Stimulated activated naive CD8-positive, alpha-beta T cell treated with anti-CD3 and anti-CD28 coated beads, Interleukin-15, amount 100 ng/mL, for 72 hours (primary cell): ENCODE results near the gene TEX28.
A peak's percentile ranks its signal among the peaks of the same experiment; 100 is the strongest.
"Not testable (repeated sequence)": the region's sequence is repeated elsewhere in the genome, so short reads cannot be mapped to it uniquely, and the experiment has no call there.

Experiments used
- ATAC-seq: fragments of 150-1000 bp; cut with Tn5 transposase; 2 replicates; pipeline ENCODE4 v1.10.0; 2021; ENCODE audit warnings: mild to moderate bottlenecking, moderate library complexity
- DNase-seq, 2 donors: peaks; one replicate each; pipeline ENCODE4 v3.0.0; 2021 to 2022
- H3K27ac Mint-ChIP-seq, 2 donors: one replicate each; pipeline ENCODE4 v1.8.0; 2022; ENCODE audit warnings: mild to moderate bottlenecking in 2 of 2, mixed read lengths in 2 of 2, moderate library complexity in 2 of 2
- H3K27me3 Mint-ChIP-seq: one replicate; pipeline ENCODE4 v1.8.0; 2022; ENCODE audit warnings: mixed read lengths
- H3K4me1 Mint-ChIP-seq: one replicate; pipeline ENCODE4 v1.8.0; 2022; ENCODE audit warnings: mild to moderate bottlenecking, mixed read lengths
- H3K4me3 Mint-ChIP-seq, 2 donors: one replicate each; pipeline ENCODE4 v1.8.0; 2022; ENCODE audit warnings: mild to moderate bottlenecking in 2 of 2, mixed read lengths in 2 of 2, moderate library complexity in 1 of 2
- H3K9me3 Mint-ChIP-seq, 2 donors: one replicate each; pipeline ENCODE4 v1.8.0; 2022; ENCODE audit warnings: mixed read lengths in 2 of 2

The TEX28 gene

GRCh38 chrX:154294791-154295574 is at the start of gene TEX28:
Gene TEX28, minus strand, starts transcription at chrX:154295124. Its CDS starts 3,007 bp downstream, at chrX:154292117.
- Mint-ChIP-seq H3K4me3 (no peak within 1 kb of the TSS), H3K27ac (peak within 1 kb of the TSS in 1 of 2 donors; percentile 74), H3K27me3 (no peaks in the 10 kb centered on the region), H3K4me1 (peaks cover 5% of the 10 kb centered on the region), H3K9me3 (no peaks in the 10 kb centered on the region)
- no peak for DNase-seq
- ATAC-seq: no peak

- not testable (repeated sequence) for H3K27ac Mint-ChIP-seq, H3K27me3 Mint-ChIP-seq, H3K4me3 Mint-ChIP-seq, DNase-seq, H3K9me3 Mint-ChIP-seq
- peaks cover 17% of the 10 kb centered on the region for H3K4me1 Mint-ChIP-seq
- ATAC-seq: peak; percentile 55
These were observed 48.7 kb upstream of the TEX28 start for GRCh38 chrX:154343620-154344019.

GRCh38 chrX:154343063-154343462 is 48.1 kb upstream of the TEX28 start:
- not testable (repeated sequence) for H3K27me3 Mint-ChIP-seq, H3K27ac Mint-ChIP-seq, H3K4me3 Mint-ChIP-seq, H3K9me3 Mint-ChIP-seq, DNase-seq
- H3K4me1 Mint-ChIP-seq: peaks cover 13% of the 10 kb centered on the region
- peak; percentile 43 for ATAC-seq

- not testable (repeated sequence) for H3K4me1 Mint-ChIP-seq, H3K4me3 Mint-ChIP-seq, H3K27ac Mint-ChIP-seq, DNase-seq, H3K9me3 Mint-ChIP-seq, H3K27me3 Mint-ChIP-seq
- ATAC-seq: peak; percentile 76
These were observed 46.7 kb upstream of the TEX28 start for GRCh38 chrX:154341399-154342298.

GRCh38 chrX:154334496-154334895 is 39.6 kb upstream of the TEX28 start:
- no peaks in the 10 kb centered on the region for H3K9me3 Mint-ChIP-seq
- ATAC-seq (peak; percentile 77), DNase-seq (peak in 1 of 2 donors; percentile 38)
- H3K4me1 Mint-ChIP-seq: peaks cover 36% of the 10 kb centered on the region
- H3K4me3 Mint-ChIP-seq: peak overlapping the region; percentile 61 to 67
- no peaks in the 10 kb centered on the region for H3K27me3 Mint-ChIP-seq
- peak overlapping the region in 1 of 2 donors; percentile 42 for H3K27ac Mint-ChIP-seq

GRCh38 chrX:154333837-154334271 is 38.9 kb upstream of the TEX28 start:
- Mint-ChIP-seq H3K4me1 (peaks cover 37% of the 10 kb centered on the region), H3K27ac (peak overlapping the region; percentile 69 to 83), H3K4me3 (peak overlapping the region; percentile 67 to 70), H3K9me3 (no peaks in the 10 kb centered on the region), H3K27me3 (no peaks in the 10 kb centered on the region)
- DNase-seq: no peak
- ATAC-seq: no peak

- DNase-seq (no peak), ATAC-seq (no peak)
- no peak overlapping the region for H3K27ac Mint-ChIP-seq
- no peak overlapping the region for H3K4me3 Mint-ChIP-seq
- H3K4me1 Mint-ChIP-seq: peaks cover 44% of the 10 kb centered on the region
- no peaks in the 10 kb centered on the region for H3K27me3 Mint-ChIP-seq
- H3K9me3 Mint-ChIP-seq: no peaks in the 10 kb centered on the region
These were observed 38.2 kb upstream of the TEX28 start for GRCh38 chrX:154333116-154333515.

- no peaks in the 10 kb centered on the region for H3K27me3 Mint-ChIP-seq
- no peak overlapping the region for H3K27ac Mint-ChIP-seq
- ATAC-seq: peak; percentile 42
- DNase-seq: no peak
- H3K4me3 Mint-ChIP-seq: no peak overlapping the region
- peaks cover 50% of the 10 kb centered on the region for H3K4me1 Mint-ChIP-seq
- no peaks in the 10 kb centered on the region for H3K9me3 Mint-ChIP-seq
These were observed 37.6 kb upstream of the TEX28 start for GRCh38 chrX:154332561-154332960.

GRCh38 chrX:154329294-154329693 is 34.4 kb upstream of the TEX28 start:
- Mint-ChIP-seq H3K27me3 (no peaks in the 10 kb centered on the region), H3K27ac (no peak overlapping the region), H3K4me3 (no peak overlapping the region), H3K4me1 (peaks cover 51% of the 10 kb centered on the region), H3K9me3 (no peaks in the 10 kb centered on the region)
- no peak for DNase-seq
- ATAC-seq: no peak

GRCh38 chrX:154328646-154329045 is 33.7 kb upstream of the TEX28 start:
- H3K4me3 Mint-ChIP-seq: no peak overlapping the region
- H3K4me1 Mint-ChIP-seq: peaks cover 45% of the 10 kb centered on the region
- H3K27ac Mint-ChIP-seq: no peak overlapping the region
- no peak for ATAC-seq
- DNase-seq: no peak
- no peaks in the 10 kb centered on the region for H3K27me3 Mint-ChIP-seq
- no peaks in the 10 kb centered on the region for H3K9me3 Mint-ChIP-seq

- Mint-ChIP-seq H3K4me1 (peaks cover 37% of the 10 kb centered on the region), H3K4me3 (peak overlapping the region; percentile 53 to 54), H3K9me3 (no peaks in the 10 kb centered on the region), H3K27ac (no peak overlapping the region), H3K27me3 (no peaks in the 10 kb centered on the region)
- DNase-seq: no peak
- peak; percentile 86 for ATAC-seq
These were observed 32.3 kb upstream of the TEX28 start for GRCh38 chrX:154327038-154327820.

GRCh38 chrX:154325541-154325940 is 30.6 kb upstream of the TEX28 start:
- no peak overlapping the region for H3K27ac Mint-ChIP-seq
- no peaks in the 10 kb centered on the region for H3K27me3 Mint-ChIP-seq
- DNase-seq: no peak
- no peak overlapping the region for H3K4me3 Mint-ChIP-seq
- peaks cover 45% of the 10 kb centered on the region for H3K4me1 Mint-ChIP-seq
- no peak for ATAC-seq
- H3K9me3 Mint-ChIP-seq: no peaks in the 10 kb centered on the region

- H3K4me1 Mint-ChIP-seq: peaks cover 55% of the 10 kb centered on the region
- no peak overlapping the region for H3K27ac Mint-ChIP-seq
- H3K4me3 Mint-ChIP-seq: no peak overlapping the region
- ATAC-seq: no peak
- H3K27me3 Mint-ChIP-seq: no peaks in the 10 kb centered on the region
- H3K9me3 Mint-ChIP-seq: no peaks in the 10 kb centered on the region
- no peak for DNase-seq
These were observed 28.6 kb upstream of the TEX28 start for GRCh38 chrX:154323537-154323936.

- DNase-seq (no peak), ATAC-seq (no peak)
- Mint-ChIP-seq H3K9me3 (no peaks in the 10 kb centered on the region), H3K4me3 (no peak overlapping the region), H3K27me3 (no peaks in the 10 kb centered on the region), H3K27ac (no peak overlapping the region), H3K4me1 (peaks cover 49% of the 10 kb centered on the region)
These were observed 28.0 kb upstream of the TEX28 start for GRCh38 chrX:154322890-154323289.

GRCh38 chrX:154321594-154321993 is 26.7 kb upstream of the TEX28 start:
- Mint-ChIP-seq H3K4me3 (peak overlapping the region; percentile 64 to 66), H3K27me3 (no peaks in the 10 kb centered on the region), H3K4me1 (peaks cover 49% of the 10 kb centered on the region), H3K27ac (no peak overlapping the region), H3K9me3 (no peaks in the 10 kb centered on the region)
- DNase-seq (no peak), ATAC-seq (peak; percentile 65)
